PFSK-1 (cell line): ENCODE data around the gene ETHE1.

Experiments used
- FOXP2 ChIP-seq: optimal IDR thresholded peaks from 2 replicates; pipeline ENCODE3; 2011; ENCODE audit warnings: borderline replicate concordance, control low read depth, inconsistent platforms; ENCODE audit not compliant: insufficient read depth; ENCODE audit errors: extremely low read length, extremely low read depth
- POLR2AphosphoS5 ChIP-seq: IDR thresholded peaks from 2 replicates; pipeline ENCODE4 v1.6.1; 2012; ENCODE audit warnings: low read depth, mild to moderate bottlenecking, control low read depth, low read length, moderate library complexity
- SIN3A ChIP-seq: IDR thresholded peaks from 2 replicates; pipeline ENCODE4 v1.6.1; 2012; ENCODE audit warnings: mild to moderate bottlenecking, low read length, moderate library complexity, borderline replicate concordance; ENCODE audit not compliant: insufficient read depth
- TAF1 ChIP-seq: IDR thresholded peaks from 2 replicates; pipeline ENCODE4 v1.6.1; 2012; ENCODE audit warnings: low read length, control low read depth, borderline replicate concordance; ENCODE audit not compliant: insufficient read depth
- TF ChIP-seq, protein P1 (sequence below), 2 experiments: IDR thresholded peaks; 2 replicates each; pipeline versions ENCODE4 v1.6.1 to v1.8.0; 2011 to 2012; ENCODE audit warnings: low read depth in 2 of 2, low read length in 2 of 2, control low read depth in 1 of 2, inconsistent platforms in 1 of 2, mild to moderate bottlenecking in 1 of 2, moderate library complexity in 1 of 2; ENCODE audit not compliant: insufficient read depth in 1 of 2

The ETHE1 gene

DNA sequence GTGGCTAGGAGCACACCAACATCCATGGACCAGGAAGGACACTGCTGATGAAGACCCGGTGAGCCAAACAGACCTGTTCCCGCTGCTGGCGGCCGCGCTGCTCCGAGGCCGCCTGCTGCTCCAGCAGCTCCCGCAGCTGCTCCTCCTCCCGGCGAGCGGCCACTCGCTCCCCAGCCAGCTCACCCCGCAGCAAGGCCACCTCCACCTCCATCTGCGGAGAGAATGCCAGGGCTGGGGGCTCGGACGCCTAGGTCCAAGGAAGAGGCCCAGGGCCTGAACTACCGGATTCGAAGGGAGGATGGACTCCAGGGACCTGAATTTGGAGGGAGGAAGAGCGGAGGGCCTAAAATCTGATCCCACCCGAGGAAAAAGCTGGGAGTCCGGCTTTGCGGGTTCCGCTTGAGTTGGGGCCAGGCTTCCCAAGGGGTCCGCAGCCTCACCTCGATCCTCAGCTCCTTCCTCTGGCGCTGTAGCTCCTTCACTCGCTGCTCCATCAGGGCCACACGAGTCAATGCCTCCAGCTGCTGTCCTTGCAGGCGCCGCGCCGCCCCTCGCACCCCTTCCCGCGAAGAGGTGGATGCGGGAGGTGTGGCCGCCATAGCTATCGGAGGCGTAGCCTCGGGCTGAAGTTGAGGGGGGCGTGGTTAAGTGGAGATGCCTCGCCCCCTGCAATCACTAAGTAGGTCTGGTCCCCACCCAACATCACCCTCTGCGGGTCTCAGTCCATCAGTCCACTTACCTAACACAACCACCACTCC is 25.2 kb downstream of the ETHE1 start:
- TF ChIP-seq, protein P1, sequence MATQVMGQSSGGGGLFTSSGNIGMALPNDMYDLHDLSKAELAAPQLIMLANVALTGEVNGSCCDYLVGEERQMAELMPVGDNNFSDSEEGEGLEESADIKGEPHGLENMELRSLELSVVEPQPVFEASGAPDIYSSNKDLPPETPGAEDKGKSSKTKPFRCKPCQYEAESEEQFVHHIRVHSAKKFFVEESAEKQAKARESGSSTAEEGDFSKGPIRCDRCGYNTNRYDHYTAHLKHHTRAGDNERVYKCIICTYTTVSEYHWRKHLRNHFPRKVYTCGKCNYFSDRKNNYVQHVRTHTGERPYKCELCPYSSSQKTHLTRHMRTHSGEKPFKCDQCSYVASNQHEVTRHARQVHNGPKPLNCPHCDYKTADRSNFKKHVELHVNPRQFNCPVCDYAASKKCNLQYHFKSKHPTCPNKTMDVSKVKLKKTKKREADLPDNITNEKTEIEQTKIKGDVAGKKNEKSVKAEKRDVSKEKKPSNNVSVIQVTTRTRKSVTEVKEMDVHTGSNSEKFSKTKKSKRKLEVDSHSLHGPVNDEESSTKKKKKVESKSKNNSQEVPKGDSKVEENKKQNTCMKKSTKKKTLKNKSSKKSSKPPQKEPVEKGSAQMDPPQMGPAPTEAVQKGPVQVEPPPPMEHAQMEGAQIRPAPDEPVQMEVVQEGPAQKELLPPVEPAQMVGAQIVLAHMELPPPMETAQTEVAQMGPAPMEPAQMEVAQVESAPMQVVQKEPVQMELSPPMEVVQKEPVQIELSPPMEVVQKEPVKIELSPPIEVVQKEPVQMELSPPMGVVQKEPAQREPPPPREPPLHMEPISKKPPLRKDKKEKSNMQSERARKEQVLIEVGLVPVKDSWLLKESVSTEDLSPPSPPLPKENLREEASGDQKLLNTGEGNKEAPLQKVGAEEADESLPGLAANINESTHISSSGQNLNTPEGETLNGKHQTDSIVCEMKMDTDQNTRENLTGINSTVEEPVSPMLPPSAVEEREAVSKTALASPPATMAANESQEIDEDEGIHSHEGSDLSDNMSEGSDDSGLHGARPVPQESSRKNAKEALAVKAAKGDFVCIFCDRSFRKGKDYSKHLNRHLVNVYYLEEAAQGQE (IDR thresholded peaks at IDR 0.05; ENCODE audit: insufficient read depth in 1 of 2, low read depth in 2 of 2, low read length in 2 of 2) = no peak
- TF ChIP-seq SIN3A (no peak), FOXP2 (no peak), POLR2AphosphoS5 (no peak), TAF1 (no peak)

DNA sequence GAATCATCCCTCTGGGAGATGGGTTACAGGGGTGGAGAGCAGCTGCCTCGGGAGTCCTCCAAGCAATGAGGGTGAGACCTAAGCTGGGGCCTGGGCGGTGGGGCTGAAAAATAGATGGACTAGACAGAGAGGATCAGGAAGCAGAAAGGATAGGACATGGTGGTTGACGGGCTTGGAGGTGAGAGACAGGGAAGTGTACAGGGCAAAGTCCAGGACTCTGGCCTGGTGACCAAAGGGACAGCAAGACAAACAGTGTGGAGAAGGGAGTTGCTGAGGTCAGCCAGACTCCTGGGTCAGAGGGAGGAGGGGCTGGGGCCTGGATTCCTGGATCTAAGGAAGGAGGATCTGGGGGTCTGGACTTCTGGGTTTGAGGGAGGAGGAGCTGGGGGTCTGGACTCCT is 28.0 kb downstream of the ETHE1 start:
- TF ChIP-seq FOXP2 (no peak), TAF1 (no peak), POLR2AphosphoS5 (no peak), SIN3A (no peak)
- TF ChIP-seq, protein P1 (IDR thresholded peaks at IDR 0.05; ENCODE audit: insufficient read depth in 1 of 2, low read depth in 2 of 2, low read length in 2 of 2) = no peak

DNA sequence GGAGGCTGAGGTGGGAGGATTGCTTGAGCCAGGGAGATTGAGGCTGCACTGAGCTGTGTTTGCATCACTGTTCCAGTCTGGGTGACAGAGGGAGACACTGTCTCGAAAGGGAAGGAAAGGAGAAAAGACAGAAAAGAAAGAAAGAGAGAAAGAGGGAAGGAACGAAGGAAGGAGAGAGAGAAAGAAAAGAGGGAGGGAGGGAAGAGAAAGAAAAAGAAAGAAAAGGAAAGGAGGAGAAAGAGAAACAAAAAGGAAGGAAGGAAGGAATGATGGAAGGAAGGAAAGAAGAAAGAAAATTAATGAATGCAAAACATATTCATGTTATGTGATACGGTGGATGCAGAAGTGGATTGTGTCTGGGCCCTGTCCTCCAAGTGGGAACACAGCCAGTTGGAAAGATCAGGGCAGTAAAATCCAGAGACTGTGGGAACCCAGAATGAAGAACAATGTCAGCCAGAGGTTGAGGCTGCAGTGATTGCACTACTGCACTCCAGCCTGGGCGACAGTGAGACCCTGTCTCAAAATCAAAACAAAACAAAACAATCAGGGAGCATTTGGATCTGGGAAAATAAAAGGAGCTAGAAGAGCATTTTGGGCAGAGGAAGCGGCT is 28.7 kb downstream of the ETHE1 start:
- TF ChIP-seq TAF1 (no peak), FOXP2 (no peak), SIN3A (no peak), POLR2AphosphoS5 (no peak)
- TF ChIP-seq, protein P1 (IDR thresholded peaks at IDR 0.05; ENCODE audit: insufficient read depth in 1 of 2, low read depth in 2 of 2, low read length in 2 of 2) = no peak

DNA sequence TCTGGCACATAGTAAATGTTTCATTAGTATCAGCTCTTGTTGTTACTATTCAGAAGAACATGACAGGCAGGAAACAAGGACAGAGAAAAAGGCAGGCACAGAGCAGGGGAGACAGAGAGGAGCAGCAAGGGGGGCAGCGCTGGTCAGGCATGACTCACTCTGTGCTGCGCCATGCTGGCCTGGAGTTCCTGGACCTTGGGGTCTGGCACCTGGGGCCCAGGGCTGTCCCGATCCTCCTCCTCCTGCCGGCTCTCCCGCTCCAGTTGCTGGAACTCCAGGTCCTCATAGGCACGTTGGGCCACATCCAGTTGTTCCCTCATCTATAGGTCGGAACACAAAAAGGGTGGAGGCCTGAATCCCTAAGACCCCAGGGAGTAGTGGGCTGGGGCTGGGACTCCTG is 30.0 kb downstream of the ETHE1 start:
- TF ChIP-seq FOXP2 (no peak), POLR2AphosphoS5 (no peak), TAF1 (no peak), SIN3A (no peak)
- TF ChIP-seq, protein P1 (IDR thresholded peaks at IDR 0.05; ENCODE audit: insufficient read depth in 1 of 2, low read depth in 2 of 2, low read length in 2 of 2) = no peak
